HG03457 (cell line): Measurements from ENCODE around the gene AP3B2.
"Not testable (repeated sequence)": the region's sequence is repeated elsewhere in the genome, so short reads cannot be mapped to it uniquely, and the experiment has no call there.

Experiments used
- ATAC-seq: cut with Tn5 transposase; IDR thresholded peaks from one replicate; pipeline ENCODE4 v1.9.1; 2021; ENCODE audit warnings: moderate number of reproducible peaks; ENCODE audit not compliant: unreplicated experiment

Gene AP3B2

DNA sequence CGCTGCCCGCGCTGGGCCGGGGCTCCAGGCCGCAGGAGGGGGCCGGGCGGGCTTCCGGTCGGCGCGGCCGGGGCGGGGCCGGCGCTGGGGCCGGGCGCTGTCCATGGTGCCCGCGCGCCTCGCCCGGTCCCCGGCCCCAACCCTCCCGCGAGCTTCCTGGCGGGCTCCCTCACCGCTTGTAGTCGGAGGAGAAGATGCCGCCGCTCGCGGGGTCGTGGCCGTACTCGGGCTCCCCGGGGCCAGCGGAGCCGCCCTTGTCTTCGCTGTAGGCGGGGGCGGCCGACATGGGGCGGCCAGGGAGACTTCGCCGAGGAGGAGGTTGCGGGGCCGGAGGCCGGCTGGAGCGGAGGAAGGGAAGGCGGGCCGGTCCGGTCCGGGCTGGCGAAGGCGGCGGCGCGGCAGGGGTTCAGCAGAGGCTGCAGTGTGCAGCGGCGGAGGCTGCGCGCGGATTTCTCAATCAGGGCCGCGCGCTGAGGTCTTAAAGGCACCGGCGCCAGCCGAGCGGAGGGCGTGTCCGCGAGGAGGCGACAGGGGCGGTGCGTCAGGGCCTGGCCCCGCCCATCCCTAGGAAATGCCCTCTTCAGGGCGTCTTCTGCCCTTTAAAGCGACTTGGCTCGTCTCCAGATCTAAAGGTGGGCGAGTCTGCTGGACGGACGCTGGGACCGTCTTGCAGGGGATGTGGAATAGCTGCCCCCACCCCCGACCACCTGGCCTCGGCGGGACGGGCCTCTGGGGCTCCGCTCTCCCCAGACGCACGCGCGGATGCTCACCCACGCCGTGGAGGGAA lies at the start of gene AP3B2:
AP3B2 (minus strand) TSS at position 455 of the 787 bp plus-strand sequence; CDS start at position 286, 169 bp downstream.
- peak; percentile 96 for ATAC-seq

GRCh38 chr15:82751308-82751707 lies 41.6 kb upstream of the AP3B2 start:
- no peak for ATAC-seq

GRCh38 chr15:82750831-82751180 lies 41.1 kb upstream of the AP3B2 start:
- peak; percentile 22 for ATAC-seq

DNA sequence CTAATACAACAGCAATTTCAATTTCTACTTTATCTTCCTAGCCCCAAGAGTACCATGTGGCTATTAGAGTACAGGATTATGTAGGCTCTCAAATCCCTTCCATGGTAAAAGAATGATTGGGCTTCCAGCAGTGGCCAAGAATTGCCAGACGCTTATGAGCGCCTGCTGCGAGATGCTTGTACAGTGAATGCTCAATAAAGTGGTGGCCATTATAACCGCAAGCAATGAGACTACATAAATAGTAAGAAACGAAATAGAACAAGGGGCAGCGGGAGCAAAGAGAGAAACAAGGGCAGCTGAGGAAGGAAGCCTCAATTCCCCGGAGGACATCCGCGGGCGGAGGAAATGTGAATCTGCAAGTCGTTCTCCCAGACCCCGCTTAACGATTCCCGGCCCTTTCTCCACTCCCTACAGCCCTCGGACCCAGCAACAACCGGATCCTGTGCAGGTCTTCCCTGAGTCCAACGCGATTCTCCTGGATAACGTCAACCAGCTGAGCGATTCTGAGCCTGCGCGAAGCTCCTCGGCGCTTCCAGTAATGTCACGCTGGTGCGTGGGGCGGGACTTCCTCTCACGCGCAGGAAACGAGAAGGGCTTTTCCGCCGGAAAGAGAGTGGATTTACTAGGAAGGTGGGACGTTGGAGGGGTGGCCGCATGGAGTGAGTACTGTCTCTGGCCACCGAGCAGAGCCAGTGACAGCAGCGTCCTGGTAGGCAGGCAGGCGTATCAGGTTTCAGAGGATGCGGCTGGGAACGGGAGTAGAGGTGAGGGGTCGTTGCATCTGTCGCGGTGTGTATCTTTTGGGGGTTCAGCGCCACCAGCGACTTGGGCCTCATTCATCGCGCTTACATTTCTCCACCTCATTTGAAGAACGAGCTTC lies 40.5 kb upstream of the AP3B2 start:
- peak; percentile 83 for ATAC-seq

DNA sequence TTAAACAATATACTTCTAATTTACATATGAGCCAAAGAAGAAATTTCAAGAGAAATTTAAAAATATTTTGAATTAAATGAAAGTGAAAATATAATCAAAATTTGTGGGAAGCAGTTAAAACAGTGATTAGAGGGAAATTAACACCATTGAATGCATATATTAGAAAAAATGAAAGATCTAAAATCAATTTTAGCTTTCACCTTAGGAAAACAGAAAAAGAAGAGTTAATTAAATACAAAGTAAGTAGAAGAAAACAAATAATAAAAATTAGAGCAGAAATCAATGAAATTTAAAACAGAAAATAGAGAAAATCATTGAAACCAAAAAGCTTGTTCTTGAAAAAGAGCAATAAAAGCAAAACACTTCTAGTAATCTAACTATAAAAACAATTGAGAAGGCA lies 38.6 kb upstream of the AP3B2 start:
- no peak for ATAC-seq

DNA sequence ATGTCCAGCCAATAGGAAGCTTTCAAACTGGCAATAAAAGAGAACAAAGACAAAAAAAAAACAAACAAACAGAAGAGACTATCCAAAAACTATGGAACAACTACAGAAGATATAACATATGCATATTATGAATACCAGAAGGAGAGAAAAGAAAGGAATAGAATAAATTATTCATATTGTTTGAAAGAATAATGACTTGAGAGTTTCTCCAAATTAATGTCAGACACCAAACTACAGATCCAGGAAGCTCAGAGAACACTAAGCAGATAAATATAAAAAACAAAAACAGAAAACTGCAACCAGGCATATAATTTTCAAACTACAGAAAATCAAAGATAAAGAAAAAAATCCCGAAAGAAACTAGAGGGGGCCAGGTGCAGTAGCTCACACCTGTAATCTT lies 34.1 kb upstream of the AP3B2 start:
- ATAC-seq, result no peak

- no peak for ATAC-seq
Measured at GRCh38 chr15:82742134-82742533, 32.5 kb upstream of the AP3B2 start.

- ATAC-seq, result no peak
Measured at GRCh38 chr15:82739086-82739485, 29.4 kb upstream of the AP3B2 start.

GRCh38 chr15:82737975-82738374 lies 28.3 kb upstream of the AP3B2 start:
- ATAC-seq, result no peak

DNA sequence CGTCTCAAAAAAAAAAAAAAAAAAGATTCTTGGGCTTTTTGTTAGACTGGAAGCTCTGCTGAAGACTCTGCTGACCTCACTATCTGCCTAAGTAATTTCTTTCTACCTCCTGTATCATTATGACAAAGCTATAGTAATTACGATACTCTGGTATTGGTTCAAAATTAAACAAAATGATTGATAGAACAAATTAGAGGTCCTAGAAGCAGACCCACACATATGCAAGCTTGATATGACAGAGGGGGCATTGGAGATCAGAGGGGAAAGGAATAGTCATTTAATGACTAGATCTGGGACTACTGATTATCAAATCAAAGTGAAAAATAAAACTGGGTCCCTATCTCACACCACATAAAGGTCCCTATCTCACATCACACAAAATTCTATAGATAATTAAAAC lies 21.9 kb upstream of the AP3B2 start:
- no peak for ATAC-seq

DNA sequence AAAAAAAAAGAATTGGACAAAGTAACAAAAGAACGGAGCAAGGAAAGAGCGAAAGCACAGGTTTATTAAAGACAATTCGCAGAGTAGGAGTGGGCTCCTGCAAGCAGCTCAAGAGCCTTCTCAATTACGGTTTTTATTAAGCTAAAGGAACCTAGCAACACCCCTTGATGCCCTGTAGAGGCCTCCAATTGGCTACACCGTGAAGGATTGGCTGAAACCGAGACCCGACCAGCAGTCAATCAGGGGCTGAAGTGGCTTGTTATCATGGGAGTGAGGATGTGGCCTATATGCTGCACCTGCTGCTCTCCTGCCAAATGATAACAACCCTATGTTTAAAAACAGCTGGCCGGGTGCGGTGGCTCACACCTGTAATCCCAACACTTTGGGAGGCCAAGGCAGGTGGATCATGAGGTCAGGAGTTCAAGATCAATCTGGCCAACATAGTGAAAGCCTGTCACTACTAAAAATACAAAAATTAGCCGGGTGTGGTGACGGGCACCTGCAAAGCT lies 20.4 kb upstream of the AP3B2 start:
- no peak for ATAC-seq

- no peak for ATAC-seq
Measured at GRCh38 chr15:82726816-82727215, 17.1 kb upstream of the AP3B2 start.

DNA sequence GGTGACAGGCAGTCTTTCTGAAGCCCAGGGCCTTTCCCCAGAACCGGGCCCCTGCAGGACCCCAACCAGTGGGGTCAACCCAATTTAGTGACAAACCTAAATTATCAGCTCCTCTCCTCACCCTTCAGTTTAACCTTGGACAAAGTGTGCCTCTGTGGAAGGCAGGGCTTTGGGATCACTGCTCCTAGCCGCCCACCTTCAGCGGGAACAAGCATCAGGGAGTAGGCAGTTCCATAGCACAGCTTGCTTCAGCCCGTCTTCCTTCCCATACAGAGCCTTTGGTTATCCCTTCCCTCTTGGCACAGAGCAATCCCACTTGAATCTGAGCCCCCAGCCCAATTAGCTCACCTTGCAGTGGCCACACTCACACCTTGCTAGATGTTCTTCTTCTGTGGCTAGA lies 5.3 kb upstream of the AP3B2 start:
- no peak for ATAC-seq

DNA sequence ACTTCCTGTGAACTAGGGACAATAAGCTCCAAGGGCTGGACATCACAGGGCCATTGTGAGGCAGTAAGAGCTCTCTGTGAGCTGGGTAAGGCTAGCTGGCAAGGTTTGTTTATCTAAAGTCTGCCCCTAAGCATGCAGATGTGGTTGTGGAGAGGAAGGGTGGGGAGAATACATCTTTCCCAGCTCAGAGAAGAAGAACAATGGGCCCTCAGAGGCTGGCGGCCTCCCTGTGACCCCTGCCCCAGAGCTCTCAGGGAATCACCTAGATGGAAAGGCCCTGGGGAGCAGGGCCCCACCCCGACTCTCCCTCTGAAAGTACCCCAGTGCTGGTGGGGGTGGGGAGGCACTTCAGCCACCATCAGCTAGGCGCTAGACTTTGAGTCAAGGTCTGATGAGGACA lies 4.3 kb upstream of the AP3B2 start:
- no peak for ATAC-seq

DNA sequence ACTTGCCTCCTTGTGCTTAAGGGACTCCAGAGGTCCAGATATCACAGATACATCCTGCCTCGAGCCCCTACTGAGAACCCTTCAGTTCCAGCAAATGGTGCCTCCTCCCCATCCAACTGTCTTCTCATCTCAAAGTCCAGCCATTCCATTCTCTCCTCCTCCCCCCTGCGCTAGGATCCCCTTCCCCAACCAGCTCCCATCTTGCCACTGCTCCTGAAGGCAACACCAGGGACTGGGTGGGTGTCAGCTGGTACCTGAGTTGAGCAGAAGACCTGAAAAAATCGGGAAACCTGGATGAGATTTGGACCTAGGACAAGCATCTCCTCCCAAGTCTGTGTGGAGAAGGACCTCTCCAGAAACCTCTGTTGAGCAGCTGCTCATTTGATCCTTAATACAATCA lies 2.4 kb upstream of the AP3B2 start:
- no peak for ATAC-seq

- no peak for ATAC-seq
Measured at GRCh38 chr15:82710926-82711490, 1.3 kb upstream of the AP3B2 start.

- no peak for ATAC-seq
Measured at GRCh38 chr15:82710208-82710555, 507 bp upstream of the AP3B2 start.

DNA sequence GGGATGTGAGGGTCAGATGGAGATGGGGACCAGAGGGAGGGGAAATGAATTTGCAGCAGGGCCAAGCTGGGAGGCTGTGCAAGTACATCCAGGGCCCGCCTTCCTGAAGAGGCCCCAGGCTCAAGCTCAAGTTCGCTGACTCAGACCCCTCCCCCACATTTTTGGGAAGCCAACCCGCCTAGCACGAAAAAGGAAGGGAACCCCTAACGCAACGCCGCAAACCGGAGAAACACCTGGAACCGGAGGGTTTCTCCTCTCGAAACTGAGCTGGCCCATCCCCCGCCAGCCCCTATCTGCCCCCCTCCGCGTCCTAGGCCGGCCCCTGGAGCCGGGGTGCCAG lies 624 bp downstream of the AP3B2 start:
- ATAC-seq, result no peak

GRCh38 chr15:82705856-82706255 lies 3.8 kb downstream of the AP3B2 start:
- ATAC-seq, result not testable (repeated sequence)

GRCh38 chr15:82699726-82700125 lies 9.9 kb downstream of the AP3B2 start:
- ATAC-seq, result no peak

DNA sequence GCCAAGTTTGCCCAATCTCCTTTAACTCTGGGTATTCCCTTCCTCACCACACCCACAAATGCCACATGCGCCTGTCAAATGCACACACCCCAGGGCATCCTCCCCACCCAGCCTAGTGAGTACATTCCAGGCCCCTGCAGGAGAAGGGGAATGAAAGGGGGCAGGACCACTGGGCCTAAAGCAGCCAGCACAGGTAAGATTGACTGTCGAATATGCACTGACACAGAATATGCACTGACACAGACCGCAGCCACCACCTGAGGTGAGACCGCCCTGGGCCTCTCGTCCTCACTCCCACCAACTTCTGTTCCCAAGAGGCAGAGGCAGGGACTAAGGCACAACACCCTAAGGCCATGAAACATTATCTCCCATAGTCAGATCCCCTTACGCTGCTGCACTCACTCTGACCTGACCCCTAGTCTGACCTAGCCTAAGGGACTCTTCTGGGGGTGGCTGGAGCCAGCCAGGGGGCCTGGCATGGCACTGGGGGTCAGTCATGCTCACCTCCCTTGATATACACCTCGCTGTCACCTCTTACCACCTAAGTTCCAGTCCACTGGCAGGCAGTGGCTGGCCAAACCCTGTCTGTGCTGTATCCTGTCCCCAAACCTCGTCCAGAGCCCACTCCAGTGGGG lies 10.8 kb downstream of the AP3B2 start:
- no peak for ATAC-seq
